ENCODE measurements around the gene MAP3K5.
A peak's percentile ranks its signal among the peaks of the same experiment; 100 is the strongest.
"Not testable (repeated sequence)": the region's sequence is repeated elsewhere in the genome, so short reads cannot be mapped to it uniquely, and the experiment has no call there.

Gene MAP3K5

DNA sequence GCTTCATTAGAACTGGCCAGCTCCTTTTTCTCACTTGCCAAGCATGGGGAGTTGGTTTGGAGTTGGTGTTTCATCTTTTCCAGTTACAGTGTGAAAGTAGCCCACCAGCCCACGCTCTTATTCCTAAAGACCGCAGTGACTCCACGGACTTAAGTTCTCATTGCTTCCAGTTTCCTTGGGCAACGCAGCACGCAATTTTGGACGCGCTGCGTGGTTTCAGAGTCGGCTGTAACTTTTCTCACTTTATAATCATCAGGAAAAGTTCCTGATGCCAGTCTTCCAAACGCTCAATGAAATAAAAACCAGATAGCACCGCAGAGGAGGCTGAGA is 29.7 kb upstream of the MAP3K5 start:
- DNase-seq (ENCODE audit: low read depth) = no peak
- H3K4me3 ChIP-seq (ENCODE audit: low read depth, low read length) = peak overlapping the region; percentile 58
- TF ChIP-seq, protein P1, sequence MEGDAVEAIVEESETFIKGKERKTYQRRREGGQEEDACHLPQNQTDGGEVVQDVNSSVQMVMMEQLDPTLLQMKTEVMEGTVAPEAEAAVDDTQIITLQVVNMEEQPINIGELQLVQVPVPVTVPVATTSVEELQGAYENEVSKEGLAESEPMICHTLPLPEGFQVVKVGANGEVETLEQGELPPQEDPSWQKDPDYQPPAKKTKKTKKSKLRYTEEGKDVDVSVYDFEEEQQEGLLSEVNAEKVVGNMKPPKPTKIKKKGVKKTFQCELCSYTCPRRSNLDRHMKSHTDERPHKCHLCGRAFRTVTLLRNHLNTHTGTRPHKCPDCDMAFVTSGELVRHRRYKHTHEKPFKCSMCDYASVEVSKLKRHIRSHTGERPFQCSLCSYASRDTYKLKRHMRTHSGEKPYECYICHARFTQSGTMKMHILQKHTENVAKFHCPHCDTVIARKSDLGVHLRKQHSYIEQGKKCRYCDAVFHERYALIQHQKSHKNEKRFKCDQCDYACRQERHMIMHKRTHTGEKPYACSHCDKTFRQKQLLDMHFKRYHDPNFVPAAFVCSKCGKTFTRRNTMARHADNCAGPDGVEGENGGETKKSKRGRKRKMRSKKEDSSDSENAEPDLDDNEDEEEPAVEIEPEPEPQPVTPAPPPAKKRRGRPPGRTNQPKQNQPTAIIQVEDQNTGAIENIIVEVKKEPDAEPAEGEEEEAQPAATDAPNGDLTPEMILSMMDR (IDR thresholded peaks at IDR 0.05; ENCODE audit: control insufficient read depth, extremely low read depth, insufficient read depth) = no peak

DNA sequence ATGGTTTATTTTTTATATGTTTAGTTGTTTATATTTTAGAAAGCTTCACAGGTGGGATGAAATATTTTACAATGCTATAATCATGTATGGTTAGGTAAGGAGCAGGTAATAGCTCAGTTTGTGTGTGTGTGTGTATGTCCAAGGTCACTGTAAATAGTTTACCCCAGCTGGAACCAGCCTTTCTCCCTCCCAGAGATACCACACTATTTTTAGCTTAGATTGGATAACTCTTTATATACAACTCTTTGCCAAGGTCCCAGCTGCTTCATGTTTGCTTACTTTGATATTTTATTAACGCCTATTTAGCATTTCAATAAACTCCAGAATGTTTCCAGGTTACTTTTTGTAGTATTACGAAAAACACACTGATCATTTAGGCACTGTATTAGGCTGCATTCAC is 28.3 kb upstream of the MAP3K5 start:
- no peak for DNase-seq (ENCODE audit: low read depth)
- TF ChIP-seq, protein P1 (IDR thresholded peaks at IDR 0.05; ENCODE audit: control insufficient read depth, extremely low read depth, insufficient read depth) = no peak

DNA sequence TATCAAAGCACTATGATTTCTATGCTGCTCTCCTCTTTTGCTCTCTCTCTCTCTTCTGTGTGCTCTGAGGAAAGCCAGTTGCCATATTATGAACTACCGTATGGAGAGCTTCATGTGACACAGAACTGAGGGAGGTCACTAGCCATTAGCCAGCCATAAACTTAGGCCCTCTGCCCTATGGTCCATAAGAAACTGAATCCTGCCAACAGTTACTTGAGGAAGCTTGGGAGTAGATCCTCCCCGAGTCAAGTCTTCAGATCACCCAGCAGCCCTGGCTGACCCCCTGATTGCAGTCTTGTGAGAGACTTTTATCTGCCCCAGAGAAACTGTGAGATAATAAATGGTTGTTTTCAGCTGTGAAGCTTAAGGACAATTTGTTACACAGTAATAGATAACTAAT is 24.4 kb upstream of the MAP3K5 start:
- no peak overlapping the region for H3K4me3 ChIP-seq (ENCODE audit: low read depth, low read length)
- TF ChIP-seq, protein P1 (IDR thresholded peaks at IDR 0.05; ENCODE audit: control insufficient read depth, extremely low read depth, insufficient read depth) = no peak
- no peak for DNase-seq (ENCODE audit: low read depth)

More for the DNA sequence above, 28.3 kb upstream of the MAP3K5 start:
- H3K4me3 ChIP-seq (ENCODE audit: low read depth, low read length) = no peak overlapping the region

DNA sequence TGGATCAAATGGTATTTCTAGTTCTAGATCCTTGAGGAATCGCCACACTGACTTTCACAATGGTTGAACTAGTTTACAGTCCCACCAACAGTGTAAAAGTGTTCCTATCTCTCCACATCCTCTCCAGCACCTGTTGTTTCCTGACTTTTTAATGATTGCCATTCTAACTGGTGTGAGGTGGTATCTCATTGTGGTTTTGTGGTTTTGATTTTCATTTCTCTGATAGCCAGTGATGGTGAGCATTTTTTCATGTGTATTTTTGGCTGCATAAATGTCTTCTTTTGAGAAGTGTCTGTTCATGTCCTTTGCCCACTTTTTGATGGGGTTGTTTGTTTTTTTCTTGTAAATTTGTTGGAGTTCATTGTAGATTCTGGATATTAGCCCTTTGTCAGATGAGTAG is 23.3 kb upstream of the MAP3K5 start:
- H3K4me3 ChIP-seq (ENCODE audit: low read depth, low read length); DNase-seq (ENCODE audit: low read depth): not testable (repeated sequence)

DNA sequence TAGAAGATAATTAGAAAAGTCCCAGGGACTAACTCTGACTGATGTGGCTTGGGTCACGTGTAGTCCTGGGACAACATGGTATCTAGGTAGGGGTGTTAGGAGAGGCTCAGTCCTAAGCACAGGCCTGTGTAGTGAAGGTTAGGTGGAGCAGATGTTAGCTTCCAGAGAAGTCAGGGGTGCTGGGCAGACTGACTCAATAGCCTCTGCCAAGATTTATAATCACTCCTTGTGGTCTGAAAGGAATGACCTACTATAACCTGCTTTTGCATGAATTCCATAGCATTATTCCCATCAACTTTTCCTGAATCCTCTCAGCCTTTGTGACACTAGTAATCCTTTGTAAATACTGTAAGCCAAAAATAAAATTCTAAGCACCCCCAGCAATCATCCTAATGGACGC is 19.9 kb upstream of the MAP3K5 start:
- TF ChIP-seq, protein P1 (IDR thresholded peaks at IDR 0.05; ENCODE audit: control insufficient read depth, extremely low read depth, insufficient read depth) = no peak
- H3K4me3 ChIP-seq (ENCODE audit: low read depth, low read length) = no peak overlapping the region
- no peak for DNase-seq (ENCODE audit: low read depth)

DNA sequence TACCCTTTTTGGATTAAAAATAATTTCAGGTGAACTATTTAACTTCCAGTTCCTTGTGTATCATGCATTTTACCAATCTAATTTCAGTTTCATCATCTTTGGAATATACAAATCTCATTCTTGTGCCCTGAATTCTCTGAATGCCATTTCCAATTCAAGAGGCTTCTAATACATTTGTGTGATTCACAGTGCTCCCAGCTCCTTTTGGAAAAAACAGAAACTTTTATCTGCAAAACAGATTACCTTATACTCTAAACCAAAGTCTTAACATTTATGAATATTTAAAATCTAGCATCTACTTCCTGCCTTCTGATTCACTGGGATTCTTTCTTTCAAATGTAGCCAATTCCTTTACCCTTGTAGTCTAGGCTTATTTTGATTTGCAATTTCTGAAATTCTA is 19.0 kb upstream of the MAP3K5 start:
- TF ChIP-seq, protein P1 (IDR thresholded peaks at IDR 0.05; ENCODE audit: control insufficient read depth, extremely low read depth, insufficient read depth) = no peak
- no peak for DNase-seq (ENCODE audit: low read depth)

DNA sequence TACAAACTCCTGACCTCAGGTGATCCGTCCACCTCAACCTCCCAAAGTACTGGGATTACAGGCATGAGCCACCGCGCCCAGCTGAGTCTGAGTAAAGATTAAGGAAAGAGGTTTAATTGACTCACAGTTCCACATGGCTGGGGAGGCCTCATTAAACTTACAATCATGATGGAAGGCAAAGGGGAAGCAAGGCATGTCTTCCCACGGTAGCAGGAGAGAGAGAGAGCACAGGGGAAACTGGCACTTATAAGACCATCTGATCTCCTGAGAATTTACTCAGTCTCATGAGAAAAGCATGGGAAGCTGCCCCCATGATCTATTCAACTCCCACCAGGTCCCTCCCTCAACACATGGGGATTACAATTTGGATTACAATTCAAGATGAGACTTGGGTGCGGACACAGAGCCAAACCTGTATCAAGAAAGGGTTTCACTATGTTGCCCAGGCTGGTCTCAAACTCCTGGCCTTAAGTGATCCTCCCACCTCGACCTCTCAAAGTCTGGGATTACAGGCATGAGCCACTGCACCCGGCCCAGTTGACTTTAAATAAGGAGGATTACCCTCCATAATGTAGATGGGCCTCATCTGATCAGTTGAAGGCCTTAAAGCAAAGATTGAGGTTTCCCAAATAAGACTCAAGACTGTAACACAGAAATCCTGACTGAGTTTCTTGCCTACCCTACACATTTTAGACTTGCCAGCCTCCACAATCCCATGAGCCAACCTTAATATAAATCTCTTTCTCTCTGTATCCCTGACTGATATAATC is 17.0 kb upstream of the MAP3K5 start:
- TF ChIP-seq, protein P1 (IDR thresholded peaks at IDR 0.05; ENCODE audit: control insufficient read depth, extremely low read depth, insufficient read depth) = no peak

More for the DNA sequence above, 19.0 kb upstream of the MAP3K5 start:
- no peak overlapping the region for H3K4me3 ChIP-seq (ENCODE audit: low read depth, low read length)

More for the DNA sequence above, 17.0 kb upstream of the MAP3K5 start:
- no peak overlapping the region for H3K4me3 ChIP-seq (ENCODE audit: low read depth, low read length)
- no peak for DNase-seq (ENCODE audit: low read depth)

All from LNCaP clone FGC (cell line).